GM12875 (cell line): ENCODE measurements around the gene BOLA1.

Source experiments
- H3K4me3 ChIP-seq: one replicate; pipeline ENCODE4 v1.5.1; 2011; ENCODE audit warnings: low read depth, low read length, control low read depth
- CTCF ChIP-seq: IDR thresholded peaks from 2 replicates; pipeline ENCODE4 v1.5.1; 2011; ENCODE audit warnings: low read depth, mild to moderate bottlenecking, control low read depth, inconsistent platforms, low read length, moderate library complexity, borderline replicate concordance; ENCODE audit not compliant: insufficient read depth

BOLA1 gene

GRCh38 chr1:149914545-149914944 is 15.2 kb downstream of the BOLA1 start:
- H3K4me3 ChIP-seq, result no peak overlapping the region
- no peak for TF ChIP-seq CTCF

- TF ChIP-seq CTCF, result no peak
- H3K4me3 ChIP-seq, result no peak overlapping the region
These were observed 16.2 kb downstream of the BOLA1 start for GRCh38 chr1:149915429-149916192.

GRCh38 chr1:149916193-149916897 is 17.0 kb downstream of the BOLA1 start:
- TF ChIP-seq CTCF, result no peak
- H3K4me3 ChIP-seq, result peak overlapping the region; percentile 69

GRCh38 chr1:149916898-149917252 is 17.5 kb downstream of the BOLA1 start:
- no peak for TF ChIP-seq CTCF
- peak overlapping the region; percentile 69 for H3K4me3 ChIP-seq

- no peak for TF ChIP-seq CTCF
- peak within 1 kb of the TSS; percentile 69 for H3K4me3 ChIP-seq
These were observed 18.3 kb downstream of the BOLA1 start, which contains the start of gene SV2A for GRCh38 chr1:149917571-149918144. Gene SV2A (minus strand): TSS chr1:149917844. CDS start chr1:149913840, 4,004 bp downstream.

GRCh38 chr1:149923626-149924025 is 24.3 kb downstream of the BOLA1 start:
- no peak for TF ChIP-seq CTCF
- no peak overlapping the region for H3K4me3 ChIP-seq
